ENCODE measurements around the gene CASKIN2.
"Not testable (repeated sequence)": the region's sequence is repeated elsewhere in the genome, so short reads cannot be mapped to it uniquely, and the experiment has no call there.

The CASKIN2 gene

DNA sequence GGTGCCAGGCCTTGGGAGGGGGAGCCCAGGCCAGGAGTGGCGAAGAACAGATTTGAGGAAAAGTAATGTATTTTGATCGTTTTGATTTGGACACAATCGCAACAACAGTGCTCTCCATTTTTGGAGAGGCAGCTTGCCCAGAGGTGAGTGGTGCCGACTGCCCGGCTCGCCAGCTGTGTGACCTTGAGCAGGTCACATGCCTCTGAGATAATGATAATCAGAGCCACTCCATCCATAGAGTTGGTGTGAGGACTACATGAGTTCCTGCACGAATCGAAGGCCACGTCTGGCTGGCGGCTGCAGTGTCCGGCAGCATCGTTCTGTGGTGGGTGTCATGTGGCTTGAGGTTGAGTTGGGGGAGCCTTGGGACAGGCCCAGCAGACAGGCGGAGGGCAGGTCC is 30.8 kb upstream of the CASKIN2 start:
- no peak for DNase-seq (ENCODE audit: low spot score)

DNA sequence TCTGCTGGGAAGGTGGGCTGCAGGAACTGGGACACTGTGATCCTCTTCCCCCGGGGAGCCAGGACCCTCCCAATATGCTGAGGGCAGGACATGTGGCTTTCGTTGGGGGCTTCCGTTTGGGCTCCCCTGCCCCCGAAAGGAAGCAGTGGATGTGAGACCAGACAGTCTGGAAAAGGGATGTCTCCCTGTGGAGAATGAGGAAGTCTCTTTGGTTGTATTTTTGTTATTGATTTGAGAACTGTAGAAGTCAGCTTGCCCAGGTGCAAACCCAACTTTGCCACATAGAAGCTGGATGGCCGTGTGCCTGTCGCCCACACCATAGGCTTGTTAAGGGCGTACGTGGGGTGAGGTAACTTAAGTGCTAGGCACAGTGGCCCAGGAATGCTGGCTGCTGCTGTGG is 28.9 kb upstream of the CASKIN2 start:
- DNase-seq (ENCODE audit: low spot score) = no peak

DNA sequence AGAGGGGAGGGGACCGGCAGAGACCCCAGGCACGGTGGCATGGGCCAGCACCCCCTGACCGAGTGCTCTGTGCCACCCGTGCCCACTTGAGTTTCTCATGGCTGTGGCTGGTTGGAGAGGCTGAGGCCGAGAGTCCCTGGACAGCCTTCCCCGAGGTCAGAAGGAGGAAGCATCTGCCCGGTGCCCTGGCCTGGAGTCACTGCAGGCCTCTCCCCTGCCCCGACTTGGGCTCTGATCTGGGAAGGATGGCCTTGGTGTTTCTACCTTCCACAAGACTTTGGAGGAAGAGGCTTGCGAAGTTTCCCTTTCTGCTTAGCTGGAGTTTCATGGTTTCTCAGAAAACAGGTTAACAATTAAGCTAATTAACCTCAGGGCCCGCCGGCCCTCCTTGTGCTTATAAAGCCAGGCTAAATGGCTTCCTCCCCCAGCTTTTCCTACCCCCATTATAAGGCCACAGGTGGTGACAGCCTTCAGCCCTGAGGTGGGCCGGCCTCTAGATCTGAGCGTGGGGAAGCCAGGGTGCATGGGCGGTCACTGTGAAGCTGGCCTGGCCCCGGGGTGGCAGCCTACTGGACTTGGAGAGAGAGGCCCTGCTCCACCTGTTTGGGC is 27.5 kb upstream of the CASKIN2 start:
- DNase-seq (ENCODE audit: low spot score) = no peak

DNA sequence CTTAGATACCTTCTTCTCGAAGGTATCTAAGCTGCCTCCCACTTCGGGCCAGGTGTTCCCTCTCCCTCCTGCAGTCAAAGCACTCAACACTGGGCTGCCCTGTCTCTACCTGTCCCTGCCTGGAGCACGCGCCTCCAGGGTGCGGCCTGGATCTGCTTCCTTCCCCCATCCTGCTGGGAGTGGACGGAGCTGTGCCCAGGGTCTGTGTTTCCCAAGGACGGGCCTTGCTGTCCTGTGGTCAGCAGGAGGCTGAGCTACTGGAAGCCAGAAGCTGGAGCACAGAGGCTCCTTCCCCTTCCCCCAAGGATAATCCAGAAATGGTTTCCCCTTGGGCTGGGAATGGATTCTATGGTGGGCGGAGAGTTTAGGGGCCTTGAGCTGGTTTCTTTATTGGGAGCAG is 26.9 kb upstream of the CASKIN2 start:
- DNase-seq (ENCODE audit: low spot score) = no peak

DNA sequence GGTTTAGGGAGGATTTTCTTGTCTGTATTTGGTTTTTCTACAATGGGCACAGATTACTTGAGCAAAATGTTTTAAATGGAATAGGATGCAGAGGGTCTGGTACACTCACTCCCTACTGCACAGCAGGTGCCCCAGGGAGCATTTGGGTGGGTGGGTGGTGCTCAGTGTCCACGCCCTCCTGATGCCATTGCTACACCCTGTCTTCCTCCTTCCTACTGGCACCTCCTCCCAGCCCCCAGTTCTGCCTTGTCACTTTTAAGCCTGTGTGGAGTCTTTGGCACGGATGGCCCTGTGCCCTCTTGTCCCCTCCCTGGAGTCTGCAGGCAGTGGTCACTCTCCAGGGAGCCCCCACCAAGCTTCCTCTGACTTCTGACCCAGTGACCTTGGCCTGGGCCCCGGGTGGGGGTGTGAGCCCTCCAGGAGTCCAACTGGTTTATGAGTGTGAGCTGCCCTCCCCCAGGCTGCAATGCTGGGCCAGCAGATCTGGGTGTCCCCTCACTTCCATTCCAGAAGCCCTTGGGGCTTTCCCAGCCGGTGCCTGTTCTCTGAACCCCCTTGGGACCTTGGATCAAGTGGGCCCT is 25.7 kb upstream of the CASKIN2 start:
- no peak for DNase-seq (ENCODE audit: low spot score)

DNA sequence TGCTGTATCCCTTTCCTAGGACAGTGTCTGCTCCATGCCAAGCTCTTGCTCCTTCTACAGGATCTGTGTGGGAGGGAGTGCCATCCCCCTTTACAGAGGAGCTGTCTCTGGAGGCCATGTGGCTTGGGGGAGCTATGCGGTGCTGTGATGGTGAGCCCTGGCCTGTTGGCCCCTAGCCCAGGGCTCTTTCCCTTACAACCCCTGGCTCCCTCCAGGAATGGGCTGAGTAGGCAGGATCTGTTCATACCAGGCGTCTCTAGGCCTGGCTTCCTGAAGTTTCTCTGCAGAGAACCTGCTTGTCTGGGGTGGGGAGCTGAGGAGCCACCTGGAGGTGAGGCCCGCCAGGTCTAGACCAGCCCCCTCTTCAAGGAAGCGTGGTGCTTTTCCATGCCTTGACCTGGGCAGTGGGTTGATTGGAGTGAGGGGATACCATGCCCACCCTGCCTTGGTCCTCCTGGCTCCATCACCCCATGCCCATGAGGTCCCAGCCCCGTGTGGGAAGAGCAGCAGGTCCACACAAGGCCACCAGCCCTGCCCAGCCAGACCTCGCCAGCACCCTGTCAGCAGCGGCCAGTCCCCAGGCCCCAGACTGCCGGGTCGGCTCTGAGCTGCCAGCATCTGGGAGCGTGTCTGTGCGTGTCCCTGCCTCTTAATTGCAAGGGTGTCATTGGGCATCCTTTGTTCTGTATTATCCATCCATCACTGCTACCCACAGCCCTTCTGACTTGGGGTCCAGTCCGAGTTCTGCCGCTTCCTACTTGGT is 24.8 kb upstream of the CASKIN2 start:
- DNase-seq (ENCODE audit: low spot score) = no peak

DNA sequence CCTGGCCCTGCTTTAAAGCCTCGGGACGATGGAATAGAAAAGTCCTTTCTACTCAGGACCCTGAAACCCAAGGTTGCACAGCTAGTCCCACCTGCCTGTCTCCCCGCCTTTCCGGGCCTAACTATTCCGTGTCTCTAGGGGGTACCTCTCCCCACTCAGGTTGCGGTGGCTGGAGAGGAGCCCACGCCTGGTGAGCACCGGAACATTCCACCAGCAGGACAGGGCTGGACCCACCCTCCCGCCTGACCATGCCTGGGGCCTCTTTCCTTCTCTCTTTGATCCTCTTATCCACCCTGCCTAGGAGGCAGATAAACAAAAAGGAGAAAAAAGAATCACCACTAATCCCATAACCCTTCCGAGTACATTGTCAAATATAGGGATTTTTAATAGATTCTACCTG is 21.0 kb upstream of the CASKIN2 start:
- no peak for DNase-seq (ENCODE audit: low spot score)

DNA sequence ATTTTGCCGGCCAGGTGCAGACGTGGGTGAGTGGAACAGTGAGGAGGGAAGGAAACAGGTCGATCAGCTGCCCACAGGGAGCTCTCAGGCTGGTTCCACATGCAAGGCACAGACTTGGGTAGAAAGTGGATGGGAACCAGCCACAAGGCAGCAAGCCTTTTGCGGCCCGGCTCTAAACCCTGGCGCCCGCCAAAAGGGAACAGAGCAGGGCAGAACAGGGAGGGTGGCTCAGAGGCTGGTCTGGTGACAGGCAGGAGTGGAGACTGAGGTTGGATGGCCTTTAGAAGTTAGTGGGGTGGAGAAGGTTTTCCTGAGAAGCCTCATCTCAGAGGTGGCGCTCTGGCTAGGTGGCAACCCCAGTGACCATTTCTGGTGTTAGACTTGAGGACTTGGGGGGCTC is 20.5 kb upstream of the CASKIN2 start:
- no peak for DNase-seq (ENCODE audit: low spot score)

DNA sequence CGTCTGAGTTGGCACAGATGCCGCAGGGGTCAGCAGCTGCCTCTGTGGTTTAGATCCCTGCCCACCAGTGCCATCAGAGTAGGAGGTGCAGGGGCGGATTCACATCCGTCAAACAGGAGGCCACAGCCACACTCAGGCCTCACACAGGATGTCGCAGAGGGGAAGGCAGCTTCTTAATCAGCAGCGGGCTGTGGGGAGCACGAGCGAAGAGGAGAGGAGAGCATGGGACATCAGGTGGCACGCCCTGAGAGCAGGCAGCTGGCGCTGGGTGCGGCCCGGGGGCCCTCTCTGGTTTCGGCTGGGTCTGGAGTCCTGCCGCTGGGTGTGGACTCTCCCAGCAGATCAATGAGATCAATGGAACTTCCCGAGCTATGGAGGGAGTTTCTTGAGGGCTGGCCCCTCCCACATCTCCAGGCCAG is 19.8 kb upstream of the CASKIN2 start:
- no peak for DNase-seq (ENCODE audit: low spot score)

DNA sequence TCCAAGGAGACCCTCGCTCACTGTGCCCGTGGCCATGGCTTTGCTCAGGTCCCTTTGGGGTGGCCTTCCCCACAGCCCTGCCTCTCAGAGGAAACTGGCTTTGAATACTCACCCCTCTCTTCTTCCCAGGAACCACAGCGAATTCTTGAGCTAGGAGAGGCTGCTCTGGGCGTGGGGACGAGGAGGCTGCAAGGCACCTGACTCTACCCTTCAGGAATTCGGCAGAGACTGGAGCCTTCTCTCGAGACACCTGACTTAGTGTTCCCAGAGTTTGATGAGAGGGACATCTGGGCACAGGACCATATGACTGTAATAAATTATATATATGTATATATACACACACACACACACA is 16.4 kb upstream of the CASKIN2 start:
- DNase-seq (ENCODE audit: low spot score) = no peak

DNA sequence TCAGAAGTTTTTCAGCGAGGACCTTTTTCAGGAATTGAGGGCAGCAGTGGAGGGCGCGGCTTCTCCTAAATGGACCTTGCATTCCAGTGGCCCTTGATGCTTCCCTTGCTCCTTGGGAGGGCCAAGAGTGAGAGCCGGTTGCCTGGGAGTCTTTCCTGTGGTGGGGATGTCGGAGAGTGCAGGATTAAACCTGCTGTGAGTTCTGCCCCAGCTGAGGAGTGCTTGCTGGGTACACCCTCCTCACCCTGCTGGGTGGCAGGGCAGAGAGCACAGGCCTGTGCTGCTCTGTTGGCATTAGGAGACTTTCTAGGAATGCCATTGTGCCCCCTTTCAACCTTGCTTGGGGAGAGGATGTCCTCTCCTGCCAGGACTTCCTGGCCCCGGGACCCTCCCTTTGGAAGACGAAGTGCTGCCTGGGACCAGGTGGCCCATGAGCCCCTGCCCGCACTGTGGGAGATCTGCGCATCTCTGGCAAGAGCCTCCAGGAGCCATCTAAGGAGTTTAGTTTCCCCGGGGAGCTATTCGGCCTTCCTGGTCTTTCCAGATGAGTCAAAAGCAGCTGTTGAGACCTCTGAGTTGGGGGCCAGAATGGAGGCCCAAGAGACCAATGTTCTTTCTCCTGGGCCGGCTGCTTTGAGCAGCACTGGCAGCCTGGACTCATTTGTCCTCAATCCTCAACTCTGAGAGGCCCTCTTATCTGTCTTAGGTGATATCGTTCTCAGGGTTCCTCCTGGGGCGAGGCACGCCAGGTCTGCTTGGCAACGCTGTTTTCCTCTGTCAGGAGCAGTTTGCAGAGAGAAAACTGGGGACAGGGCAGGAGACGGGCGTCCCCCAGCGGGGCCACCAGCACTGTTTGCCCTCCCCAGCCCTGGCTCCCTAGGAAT is 15.7 kb upstream of the CASKIN2 start:
- no peak for DNase-seq (ENCODE audit: low spot score)

DNA sequence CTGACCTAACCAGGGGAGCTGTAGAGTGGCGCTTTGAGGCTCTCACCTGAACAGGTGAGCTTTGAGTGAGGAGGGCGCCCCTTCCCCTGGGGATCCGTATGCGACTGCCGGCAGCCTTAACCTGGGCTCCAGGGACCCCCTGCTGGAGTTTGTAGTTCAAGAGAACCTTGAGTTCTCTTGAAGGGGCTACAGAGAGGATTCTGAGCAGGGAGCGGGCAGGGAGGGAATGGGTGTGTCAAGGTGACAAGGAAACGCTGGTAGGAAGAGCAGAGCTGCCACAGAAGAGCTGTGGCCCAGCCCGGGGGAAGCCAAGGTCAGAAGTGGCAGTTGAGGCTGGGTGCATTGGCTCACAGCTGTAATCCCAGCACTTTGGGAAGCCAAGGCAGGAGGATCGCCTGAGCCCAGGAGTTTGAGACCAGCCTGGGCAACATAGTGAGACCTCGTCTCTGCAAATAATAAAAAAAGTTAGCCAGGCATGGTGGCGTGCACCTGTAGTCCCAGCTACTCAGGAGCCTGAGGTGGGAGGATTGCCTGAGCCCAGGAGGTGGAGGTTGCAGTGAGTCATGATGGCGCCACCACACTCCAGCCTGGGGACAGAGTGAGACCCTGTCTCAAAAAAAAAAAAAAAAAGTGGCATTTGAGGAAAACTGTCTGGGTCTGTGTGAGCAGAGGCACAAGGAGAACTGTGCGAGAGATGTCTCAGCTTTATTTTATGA is 11.4 kb upstream of the CASKIN2 start:
- no peak for DNase-seq (ENCODE audit: low spot score)

DNA sequence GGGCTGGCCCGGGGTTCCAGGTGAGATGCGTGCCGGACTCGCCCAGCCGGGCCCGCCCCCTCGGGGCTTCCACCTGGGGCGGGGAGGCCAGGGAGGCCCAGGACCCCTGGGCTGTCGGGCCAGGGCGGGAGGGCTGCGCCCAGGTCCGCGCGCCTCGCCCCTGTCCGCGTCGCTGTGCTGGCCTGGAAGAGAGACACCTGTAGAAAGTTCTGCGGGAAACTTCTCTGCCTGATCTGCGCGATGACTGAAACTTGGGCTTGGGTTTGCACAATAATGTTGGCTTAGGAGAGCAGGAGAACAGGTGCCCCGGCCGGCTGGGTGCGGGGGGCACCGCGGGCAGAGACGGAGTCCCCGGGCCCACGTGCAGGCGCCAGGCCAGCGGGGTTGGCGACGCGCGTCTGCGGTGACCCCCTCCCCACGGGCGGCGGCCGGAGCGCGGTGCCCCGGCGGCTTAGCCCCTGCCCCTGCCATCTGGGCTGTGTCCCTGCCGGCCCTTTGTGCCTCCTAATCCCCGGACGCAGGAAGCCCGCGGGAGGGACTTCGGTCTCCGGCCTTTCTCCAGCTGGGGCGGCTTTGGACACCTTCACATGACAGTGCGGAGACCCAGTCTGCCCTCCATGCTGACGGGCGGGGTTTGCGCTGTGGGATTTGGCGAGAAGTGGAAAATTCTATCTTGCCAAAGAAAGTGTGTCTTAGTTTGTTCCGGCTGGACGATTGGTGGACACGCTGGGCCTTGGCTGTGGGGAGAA is 10.6 kb upstream of the CASKIN2 start:
- DNase-seq (ENCODE audit: low spot score) = no peak

DNA sequence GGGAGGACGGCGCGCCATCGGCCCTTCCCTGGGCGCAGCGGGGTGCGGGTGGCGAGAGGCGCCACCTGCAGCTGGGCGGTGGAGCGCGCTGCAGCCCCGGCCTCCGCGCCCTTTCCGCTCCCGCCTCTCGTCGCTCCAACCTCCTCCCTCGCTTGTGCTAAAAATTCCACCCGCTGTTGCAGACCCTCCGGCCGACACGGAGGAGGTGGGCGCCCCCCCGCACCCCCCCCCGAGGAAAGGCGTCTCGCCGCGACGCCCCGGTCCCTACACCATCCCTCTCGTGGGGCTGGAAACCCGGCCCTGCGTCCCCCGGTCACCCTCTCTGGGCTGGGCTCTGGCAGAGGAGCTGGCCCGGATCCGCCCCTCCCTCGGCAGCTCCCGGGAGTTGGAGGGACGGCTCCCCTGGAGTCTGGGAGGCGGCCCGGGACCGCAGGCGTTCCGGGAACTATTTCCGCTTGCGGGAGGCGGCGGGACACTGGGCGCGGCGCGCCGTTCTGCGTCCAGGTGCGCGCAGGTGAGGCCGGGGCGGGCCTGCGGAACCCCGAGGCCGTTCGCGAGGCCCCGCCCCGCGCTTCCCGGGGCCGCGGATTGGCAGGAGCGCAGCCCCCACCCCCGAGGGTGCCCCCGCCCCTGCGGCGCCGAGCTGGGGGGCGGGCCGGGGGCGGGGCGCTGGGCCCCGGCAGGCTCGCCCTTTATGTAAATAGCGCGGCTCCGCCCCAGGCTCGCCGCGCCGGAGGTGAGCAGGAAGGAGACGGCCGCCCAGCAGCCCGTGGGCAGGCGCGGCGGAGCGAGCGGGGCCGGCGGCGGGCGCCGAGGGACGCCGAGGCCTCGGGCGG is 9.9 kb upstream of the CASKIN2 start, which contains the start of gene LLGL2:
Gene LLGL2 (plus strand): TSS at position 728 of the 836 bp plus-strand sequence. CDS start 17,730 bp downstream, outside the sequence.
- DNase-seq (ENCODE audit: low spot score) = peak; percentile 98

DNA sequence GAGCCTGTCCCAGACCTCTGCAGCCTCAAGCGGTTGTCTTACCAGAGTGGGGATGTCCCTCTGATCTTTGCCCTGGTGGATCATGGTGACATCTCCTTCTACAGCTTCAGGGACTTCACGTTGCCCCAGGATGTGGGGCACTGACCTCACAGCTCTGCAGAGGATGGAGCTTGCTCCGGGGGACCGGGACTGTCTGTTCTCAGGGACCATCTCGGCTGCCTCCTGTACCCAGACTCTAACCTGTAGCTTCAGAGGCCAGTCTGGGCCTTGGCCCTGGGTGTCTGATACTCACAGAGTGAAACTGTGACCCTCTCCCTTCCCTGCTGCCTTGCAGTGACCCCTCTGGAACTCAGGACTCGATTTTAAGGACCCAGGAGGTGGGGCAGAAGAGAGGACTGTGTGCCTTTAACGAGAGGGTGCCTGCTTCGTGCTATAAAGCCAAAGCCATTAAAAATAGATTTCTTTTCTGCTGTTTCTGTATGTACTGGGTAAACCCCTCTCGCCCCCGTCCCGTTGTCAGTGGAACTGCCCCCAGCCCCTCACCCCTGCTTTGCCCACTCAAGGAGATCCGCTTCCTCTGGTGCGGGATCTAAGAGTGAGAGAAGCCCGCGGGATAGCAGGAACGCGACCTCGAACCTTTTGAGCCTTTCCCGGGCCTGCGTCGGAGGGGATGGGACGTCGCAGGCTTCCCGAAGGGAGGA is 9.1 kb upstream of the CASKIN2 start:
- DNase-seq (ENCODE audit: low spot score) = no peak

DNA sequence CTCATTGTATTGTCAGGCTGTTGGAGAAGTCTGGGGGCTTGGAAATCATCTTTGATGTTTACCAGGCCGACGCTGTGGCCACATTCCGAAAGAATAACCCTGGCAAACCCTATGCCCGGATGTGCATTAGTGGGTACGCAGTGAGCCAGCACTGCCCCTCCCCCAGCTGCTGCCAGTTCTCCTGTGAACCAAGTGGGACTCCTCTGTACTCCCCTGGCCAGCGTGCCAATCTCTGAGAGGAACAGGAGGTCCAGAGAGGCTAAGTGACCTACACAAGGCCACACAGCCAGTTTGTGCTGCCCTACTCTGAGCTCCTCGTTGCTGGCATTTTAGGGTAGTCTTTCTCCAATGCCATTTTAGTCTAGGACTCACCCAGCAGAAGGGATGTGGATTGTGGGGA is 8.3 kb upstream of the CASKIN2 start:
- DNase-seq (ENCODE audit: low spot score) = no peak

DNA sequence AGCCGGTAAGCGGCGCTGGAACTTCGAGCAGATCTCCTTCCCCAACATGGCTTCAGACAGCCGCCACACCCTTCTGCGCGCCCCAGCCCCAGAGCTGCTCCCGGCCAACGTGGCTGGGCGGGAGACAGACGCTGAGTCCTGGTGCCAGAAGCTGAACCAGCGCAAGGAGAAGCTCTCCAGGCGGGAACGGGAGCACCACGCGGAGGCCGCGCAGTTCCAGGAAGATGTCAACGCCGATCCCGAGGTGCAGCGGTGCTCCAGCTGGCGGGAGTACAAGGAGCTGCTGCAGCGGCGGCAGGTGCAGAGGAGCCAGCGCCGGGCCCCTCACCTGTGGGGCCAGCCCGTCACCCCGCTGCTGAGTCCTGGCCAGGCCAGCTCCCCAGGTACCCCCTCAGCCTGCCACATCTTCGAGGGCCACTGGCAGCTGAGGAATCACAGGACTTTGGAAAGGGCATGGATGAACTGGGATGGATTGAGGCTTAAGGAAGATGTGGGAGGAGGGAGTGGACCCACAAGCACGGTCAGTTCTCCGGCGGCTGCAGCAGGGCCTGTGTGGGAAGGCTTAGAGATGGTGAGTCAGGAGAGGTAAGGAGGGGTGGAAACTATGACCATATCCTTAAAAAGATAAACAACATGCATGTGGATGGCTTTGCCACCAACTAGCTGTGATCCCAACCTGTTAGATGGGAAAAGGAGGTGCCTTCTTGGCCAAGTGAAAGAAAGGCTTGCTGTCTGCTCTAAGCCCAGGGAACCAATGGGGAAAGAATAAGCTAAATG is 6.8 kb upstream of the CASKIN2 start:
- DNase-seq (ENCODE audit: low spot score) = no peak

DNA sequence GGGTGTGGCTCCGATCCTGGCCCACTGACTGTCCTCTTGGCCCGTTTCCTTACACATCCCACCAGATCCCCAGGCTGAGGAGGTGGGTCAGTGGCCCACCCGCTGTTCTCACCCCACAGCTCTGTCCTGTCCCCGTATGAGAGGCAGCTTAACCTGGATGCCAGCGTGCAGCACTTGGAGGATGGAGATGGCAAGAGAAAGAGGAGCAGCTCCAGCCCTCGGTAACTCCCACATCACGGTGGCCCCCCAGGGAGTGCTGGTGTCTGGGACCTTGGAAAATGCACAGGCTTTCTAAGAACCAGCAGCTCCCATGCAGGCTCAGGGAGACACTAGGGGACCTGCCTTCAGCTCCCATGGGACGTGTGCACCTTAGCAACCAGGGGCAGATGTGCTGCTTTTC is 6.0 kb upstream of the CASKIN2 start:
- DNase-seq (ENCODE audit: low spot score) = no peak

DNA sequence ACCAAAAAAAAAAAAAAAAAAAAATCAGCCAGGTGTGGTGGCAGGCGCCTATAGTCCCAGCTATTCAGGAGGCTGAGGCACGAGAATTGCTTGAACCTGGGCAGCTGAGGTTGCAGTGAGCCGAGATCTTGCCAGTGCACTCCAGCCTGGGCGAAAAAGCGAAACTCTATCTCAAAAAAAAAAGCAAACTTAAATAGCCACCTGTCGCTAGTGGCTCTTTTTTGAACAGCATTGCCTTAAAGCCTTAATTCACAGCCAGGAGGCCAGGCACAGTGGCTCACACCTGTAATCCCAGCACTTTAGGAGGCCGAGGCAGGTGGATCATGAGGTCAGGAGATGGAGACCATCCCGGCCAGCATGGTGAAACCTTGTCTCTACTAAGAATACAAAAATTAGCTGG is 5.1 kb upstream of the CASKIN2 start:
- DNase-seq (ENCODE audit: low spot score) = not testable (repeated sequence)
